Peyer's patch (tissue), 4 donors: Measurements from ENCODE around the gene AKNA. TPM values are rescaled to one million over a fixed set of nuclear protein-coding genes. Genes with fewer than 3 reads are reported as not detected.

Source experiments
- DNase-seq, 3 donors: peaks; one replicate each; pipeline ENCODE4 v3.0.0-alpha.2; 2017 to 2019
- H3K27ac ChIP-seq, 4 donors: fragments of 200-600 bp; sonication (generic); one replicate each; pipeline ENCODE4 v1.5.1; 2016 to 2019
- H3K27me3 ChIP-seq, 2 donors: fragments of 200-600 bp; sonication (generic); one replicate each; pipeline ENCODE4 v1.5.1; 2019
- H3K36me3 ChIP-seq, 3 donors: fragments of 200-600 bp; sonication (generic); one replicate each; pipeline ENCODE4 v1.5.1; 2016 to 2019
- H3K4me1 ChIP-seq, 4 donors: fragments of 200-600 bp; sonication (generic); one replicate each; pipeline ENCODE4 v1.5.1; 2016 to 2019
- H3K4me3 ChIP-seq, 4 donors: fragments of 200-600 bp; sonication (generic); 1 replicate in 3 of 4; 2 replicates in 1 of 4; pipeline ENCODE4 v1.5.1; 2016 to 2019; ENCODE audit warnings: mild to moderate bottlenecking in 1 of 4
- H3K9me3 ChIP-seq, 4 donors: fragments of 200-600 bp; sonication (generic); one replicate each; pipeline ENCODE4 v1.5.1; 2016 to 2019; ENCODE audit warnings: mild to moderate bottlenecking in 1 of 4
- POLR2A ChIP-seq, 2 donors: fragments of 450-650 bp; IDR thresholded peaks; one replicate each; pipeline ENCODE4 v1.5.1; 2017; ENCODE audit warnings: antibody characterized with exemption in 2 of 2, mild to moderate bottlenecking in 2 of 2, moderate library complexity in 2 of 2
- total RNA-seq, 4 donors: library from RNA; depleted of rRNA; stranded (reverse); fragments of >200 nt; gene quantifications; one replicate each; pipeline ENCODE4 v1.1.0, GENCODE V29; 2016
- TF ChIP-seq, protein P1 (sequence below), 6 experiments: fragments of 450-650 bp in 4 of 6; fragments of 200-600 bp in 2 of 6; sonication (generic) in 1 of 6; IDR thresholded peaks; one replicate each; pipeline ENCODE4 v1.5.1; 2017 to 2019; ENCODE audit warnings: antibody characterized with exemption in 6 of 6, mild to moderate bottlenecking in 3 of 6, moderate library complexity in 1 of 6

AKNA gene
- total RNA-seq, 4 donors from 2014 or later: 41.7 to 174 (median 75.0) TPM

DNA sequence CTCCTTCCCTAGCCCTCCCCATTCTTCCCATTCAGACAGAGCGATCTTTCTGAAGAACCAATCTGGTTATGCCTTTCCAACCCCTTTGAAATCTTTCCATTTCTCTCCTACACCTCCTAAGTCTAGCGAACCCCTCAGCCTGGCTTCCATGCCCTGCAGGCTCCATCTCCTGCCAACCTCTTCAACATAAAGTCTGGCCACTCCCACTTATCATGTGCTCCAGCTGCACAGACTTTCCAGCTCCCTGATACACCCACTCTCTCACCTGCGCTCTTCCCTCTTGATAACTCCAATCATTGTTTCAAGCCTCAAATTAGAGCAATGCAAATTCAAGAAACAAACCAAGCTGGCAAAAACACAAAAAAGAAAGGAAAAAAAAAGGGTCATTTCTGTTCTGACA lies 68.6 kb downstream of the AKNA start:
- Histone ChIP-seq H3K27ac (no peak overlapping the region), H3K27me3 (no peaks in the 10 kb centered on the region), H3K36me3 (no peaks in the 10 kb centered on the region), H3K9me3 (no peaks in the 10 kb centered on the region), H3K4me1 (no peaks in the 10 kb centered on the region), H3K4me3 (no peak overlapping the region)
- peak in 2 of 3 donors; percentile 8 for DNase-seq
- TF ChIP-seq POLR2A (IDR thresholded peaks at IDR 0.05): no peak
- TF ChIP-seq, protein P1, sequence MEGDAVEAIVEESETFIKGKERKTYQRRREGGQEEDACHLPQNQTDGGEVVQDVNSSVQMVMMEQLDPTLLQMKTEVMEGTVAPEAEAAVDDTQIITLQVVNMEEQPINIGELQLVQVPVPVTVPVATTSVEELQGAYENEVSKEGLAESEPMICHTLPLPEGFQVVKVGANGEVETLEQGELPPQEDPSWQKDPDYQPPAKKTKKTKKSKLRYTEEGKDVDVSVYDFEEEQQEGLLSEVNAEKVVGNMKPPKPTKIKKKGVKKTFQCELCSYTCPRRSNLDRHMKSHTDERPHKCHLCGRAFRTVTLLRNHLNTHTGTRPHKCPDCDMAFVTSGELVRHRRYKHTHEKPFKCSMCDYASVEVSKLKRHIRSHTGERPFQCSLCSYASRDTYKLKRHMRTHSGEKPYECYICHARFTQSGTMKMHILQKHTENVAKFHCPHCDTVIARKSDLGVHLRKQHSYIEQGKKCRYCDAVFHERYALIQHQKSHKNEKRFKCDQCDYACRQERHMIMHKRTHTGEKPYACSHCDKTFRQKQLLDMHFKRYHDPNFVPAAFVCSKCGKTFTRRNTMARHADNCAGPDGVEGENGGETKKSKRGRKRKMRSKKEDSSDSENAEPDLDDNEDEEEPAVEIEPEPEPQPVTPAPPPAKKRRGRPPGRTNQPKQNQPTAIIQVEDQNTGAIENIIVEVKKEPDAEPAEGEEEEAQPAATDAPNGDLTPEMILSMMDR (IDR thresholded peaks at IDR 0.05): no peak

DNA sequence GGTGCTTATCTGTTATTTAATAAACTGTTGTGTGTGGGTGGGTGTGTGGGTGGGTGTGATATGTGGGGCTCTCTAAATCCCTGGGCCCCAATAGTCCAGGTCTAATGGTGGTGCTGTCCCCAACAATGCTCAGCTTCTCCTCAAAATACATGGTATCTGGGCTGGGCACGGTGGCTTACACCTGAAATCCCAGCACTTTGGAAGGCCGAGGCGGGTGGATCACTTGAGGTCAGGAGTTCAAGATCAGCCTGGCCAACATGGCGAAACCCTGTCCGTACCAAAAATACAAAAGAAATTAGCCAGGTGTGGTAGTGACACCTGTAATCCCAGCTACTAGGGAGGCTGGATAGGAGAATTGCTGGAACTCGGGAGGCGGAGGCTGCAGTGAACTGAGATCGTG lies 69.4 kb downstream of the AKNA start:
- DNase-seq: peak in 1 of 3 donors; percentile 26
- H3K27ac ChIP-seq: no peak overlapping the region

DNA sequence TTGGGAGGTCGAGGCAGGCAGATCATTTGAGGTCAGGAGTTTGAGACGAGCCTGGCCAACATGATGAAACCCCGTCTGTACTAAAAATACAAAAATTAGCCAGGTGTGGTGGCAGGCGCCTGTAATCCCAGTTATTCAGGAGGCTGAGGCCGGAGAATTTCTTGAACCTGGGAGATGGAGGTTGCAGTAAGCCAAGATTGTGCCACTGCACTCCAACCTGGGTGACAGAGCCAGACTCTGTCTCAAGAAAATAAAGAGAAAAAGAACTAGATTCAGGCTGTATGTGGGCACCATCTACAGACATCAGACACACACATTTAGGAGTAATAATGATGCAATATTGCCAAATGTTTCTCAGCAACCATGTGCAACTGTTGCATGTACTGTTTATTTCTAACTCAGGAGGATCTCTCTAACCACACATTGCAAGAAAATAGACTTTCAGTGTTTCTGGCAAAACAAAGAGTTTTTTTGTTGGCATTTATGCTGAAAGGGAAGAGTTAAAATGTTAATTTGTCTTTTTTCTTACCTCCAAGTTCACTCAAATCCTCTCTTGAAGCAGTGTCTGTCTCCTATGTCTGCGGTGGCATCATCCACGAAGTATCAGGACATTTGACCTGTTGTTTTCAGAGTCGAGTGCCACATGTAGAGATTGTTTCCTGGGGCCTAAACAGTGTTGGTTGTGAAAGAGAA lies 70.0 kb downstream of the AKNA start:
- H3K36me3 ChIP-seq: no peaks in the 10 kb centered on the region
- no peak for TF ChIP-seq POLR2A (IDR thresholded peaks at IDR 0.05)
- TF ChIP-seq, protein P1 (IDR thresholded peaks at IDR 0.05): no peak
- H3K27me3 ChIP-seq: no peaks in the 10 kb centered on the region
- DNase-seq: peak in 2 of 3 donors; percentile 10 to 13
- H3K9me3 ChIP-seq: no peaks in the 10 kb centered on the region
- H3K4me1 ChIP-seq: no peaks in the 10 kb centered on the region
- no peak overlapping the region for H3K27ac ChIP-seq
- no peak overlapping the region for H3K4me3 ChIP-seq

More for the DNA sequence above, 69.4 kb downstream of the AKNA start:
- Histone ChIP-seq H3K4me3 (no peak overlapping the region), H3K36me3 (no peaks in the 10 kb centered on the region), H3K27me3 (no peaks in the 10 kb centered on the region), H3K4me1 (no peaks in the 10 kb centered on the region), H3K9me3 (no peaks in the 10 kb centered on the region)
- TF ChIP-seq POLR2A (IDR thresholded peaks at IDR 0.05): no peak
- TF ChIP-seq, protein P1 (IDR thresholded peaks at IDR 0.05): no peak

GRCh38 chr9:114316605-114317230 lies 71.1 kb downstream of the AKNA start:
- Histone ChIP-seq H3K36me3 (no peaks in the 10 kb centered on the region), H3K27ac (no peak overlapping the region), H3K9me3 (no peaks in the 10 kb centered on the region), H3K4me3 (no peak overlapping the region), H3K27me3 (no peaks in the 10 kb centered on the region), H3K4me1 (no peaks in the 10 kb centered on the region)
- peak in 2 of 3 donors; percentile 9 to 15 for DNase-seq
- TF ChIP-seq, protein P1 (IDR thresholded peaks at IDR 0.05): no peak
- no peak for TF ChIP-seq POLR2A (IDR thresholded peaks at IDR 0.05)

- no peaks in the 10 kb centered on the region for H3K4me1 ChIP-seq
- H3K4me3 ChIP-seq: no peak overlapping the region
- no peak for TF ChIP-seq POLR2A (IDR thresholded peaks at IDR 0.05)
- TF ChIP-seq, protein P1 (IDR thresholded peaks at IDR 0.05): no peak
- peak in 2 of 3 donors; percentile 8 to 22 for DNase-seq
- no peak overlapping the region for H3K27ac ChIP-seq
- no peaks in the 10 kb centered on the region for H3K36me3 ChIP-seq
- no peaks in the 10 kb centered on the region for H3K27me3 ChIP-seq
- H3K9me3 ChIP-seq: no peaks in the 10 kb centered on the region
These were observed 71.9 kb downstream of the AKNA start for GRCh38 chr9:114315723-114316363.
